GM12892 (cell line): ENCODE results near the gene FAIM.

Source experiments
- POLR2A ChIP-seq: IDR thresholded peaks from 2 replicates; pipeline ENCODE4 v1.6.1; 2011; ENCODE audit warnings: low read depth, low read length, control low read depth
- TAF1 ChIP-seq: IDR thresholded peaks from 2 replicates; pipeline ENCODE4 v1.6.1; 2011; ENCODE audit warnings: low read depth, mild to moderate bottlenecking, control low read depth, low read length, borderline replicate concordance

DNA sequence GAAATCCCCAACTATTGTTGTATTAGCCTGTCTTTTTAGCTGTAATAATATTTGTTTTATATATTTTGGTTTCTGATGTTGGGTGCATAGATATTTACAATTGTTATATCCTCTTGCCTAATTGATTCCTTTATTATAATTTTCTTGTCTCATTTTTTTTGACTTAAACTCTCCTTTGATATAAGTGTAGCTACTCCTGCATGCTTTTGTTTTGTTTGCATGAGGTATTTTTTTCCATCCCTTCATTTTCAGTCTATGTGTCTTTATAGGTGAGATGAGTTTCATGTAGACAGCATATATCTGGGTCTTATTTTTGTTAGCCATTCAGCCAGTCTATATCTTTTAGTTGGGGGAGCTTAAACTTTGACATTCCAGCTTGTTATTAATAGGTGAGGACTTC is 37.4 kb downstream of the FAIM start:
- TF ChIP-seq POLR2A (no peak), TAF1 (no peak)
